ENCODE results near the gene TFF2.

Gene TFF2

DNA sequence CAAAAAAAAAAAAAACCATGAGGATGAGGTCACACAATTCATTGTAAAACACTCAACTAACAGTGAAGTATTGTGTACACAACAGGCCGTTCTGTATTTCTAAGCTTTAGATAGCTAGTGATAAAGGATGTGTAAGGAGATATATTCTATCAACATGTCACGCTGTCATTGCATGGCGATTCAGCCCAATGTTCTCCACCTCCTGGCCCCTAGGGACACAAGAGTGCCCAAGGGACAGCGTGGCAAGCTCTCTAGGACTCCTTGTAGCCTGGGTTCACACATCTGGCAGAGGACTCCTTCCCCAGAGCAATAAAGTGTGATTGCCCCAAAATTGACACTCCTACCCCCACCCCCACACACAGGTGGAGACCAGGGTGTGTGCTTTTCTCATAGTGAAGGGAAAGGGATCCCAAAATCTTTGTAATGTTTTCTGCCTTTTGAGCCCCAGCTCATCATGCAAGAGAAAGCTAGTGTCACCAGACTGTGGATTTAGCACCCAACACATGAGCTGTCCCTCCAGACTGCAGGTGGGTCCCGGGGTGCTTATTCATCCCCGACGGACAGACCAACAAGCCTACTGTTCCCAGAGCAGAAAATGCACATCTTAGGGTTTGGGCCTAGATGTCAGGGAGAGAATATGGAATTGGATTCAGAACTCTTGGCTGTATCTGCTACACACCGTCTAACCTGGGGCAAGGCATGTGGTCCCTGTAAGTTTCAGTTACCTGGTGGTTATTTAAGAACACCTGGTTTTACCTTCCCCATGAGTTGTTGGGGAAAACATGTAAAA lies 33.6 kb upstream of the TFF2 start:
- DNase-seq: no peak

DNA sequence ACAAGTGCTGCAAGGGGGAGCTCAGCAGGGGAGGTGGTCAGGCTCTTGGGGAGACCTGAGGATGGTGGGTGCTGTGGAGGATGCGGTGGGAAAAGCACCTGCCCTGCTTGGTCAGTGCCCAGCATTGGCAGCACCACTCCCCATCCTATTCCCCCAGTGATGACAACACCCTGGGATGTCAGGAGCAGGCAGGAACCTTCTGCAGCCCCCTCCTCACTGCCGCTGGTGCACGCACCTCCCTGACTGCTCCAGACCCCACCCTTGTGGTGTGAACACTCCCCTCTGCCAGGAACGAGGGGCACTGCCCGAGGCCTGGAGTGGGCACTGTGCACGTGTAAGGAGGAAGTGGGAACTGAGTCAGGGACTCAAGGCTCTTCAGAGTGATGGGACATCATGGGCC lies 32.5 kb upstream of the TFF2 start:
- no peak for DNase-seq

DNA sequence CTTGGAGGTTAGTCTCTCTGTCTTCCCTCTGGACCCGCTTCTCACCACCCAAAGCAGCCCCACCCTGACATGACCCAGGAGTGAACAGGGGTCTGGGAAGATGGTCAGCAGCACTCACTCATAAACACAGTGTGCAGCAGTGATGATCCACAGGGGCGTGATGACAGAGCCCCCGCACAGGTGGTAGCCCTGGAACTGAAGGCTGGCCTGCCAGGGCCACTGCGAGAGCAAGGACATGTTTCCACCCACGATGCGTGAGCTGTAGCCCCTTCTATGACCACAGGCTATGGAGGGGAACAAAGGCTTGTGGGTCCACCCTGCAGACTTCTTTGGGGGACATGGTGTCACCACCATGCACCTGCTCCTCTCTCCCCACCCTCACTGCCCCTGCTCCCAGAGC lies 32.1 kb upstream of the TFF2 start:
- DNase-seq: no peak

DNA sequence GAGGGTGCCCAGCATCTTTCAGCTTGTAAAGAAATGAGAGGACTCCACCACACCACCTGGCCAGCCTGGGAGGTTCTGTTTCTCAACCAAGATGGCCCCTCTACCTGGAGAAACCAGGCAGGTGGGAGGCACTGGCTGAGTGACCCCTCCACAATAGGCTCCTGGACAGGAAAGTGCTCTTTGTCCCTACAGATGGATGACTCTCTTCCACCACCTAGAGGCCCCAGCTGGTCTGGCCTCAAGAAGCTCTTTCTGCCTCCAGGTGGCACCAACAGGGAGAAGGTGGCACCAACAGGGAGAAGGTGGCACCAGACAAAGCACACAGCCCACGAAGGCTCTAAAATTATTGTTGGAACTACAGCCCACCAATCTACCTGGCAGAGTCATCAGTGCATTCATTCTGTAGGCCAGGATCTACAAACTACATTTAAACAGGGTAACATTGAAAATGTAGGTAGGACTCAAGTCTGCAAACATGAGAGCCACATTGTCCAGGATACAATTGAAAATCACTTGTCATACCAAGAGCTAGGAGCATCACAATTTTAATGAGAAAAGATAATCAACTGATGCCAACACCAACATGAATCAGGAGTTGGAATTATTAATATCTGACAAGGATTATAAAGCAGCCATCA lies 30.7 kb upstream of the TFF2 start:
- DNase-seq: peak; percentile 45

DNA sequence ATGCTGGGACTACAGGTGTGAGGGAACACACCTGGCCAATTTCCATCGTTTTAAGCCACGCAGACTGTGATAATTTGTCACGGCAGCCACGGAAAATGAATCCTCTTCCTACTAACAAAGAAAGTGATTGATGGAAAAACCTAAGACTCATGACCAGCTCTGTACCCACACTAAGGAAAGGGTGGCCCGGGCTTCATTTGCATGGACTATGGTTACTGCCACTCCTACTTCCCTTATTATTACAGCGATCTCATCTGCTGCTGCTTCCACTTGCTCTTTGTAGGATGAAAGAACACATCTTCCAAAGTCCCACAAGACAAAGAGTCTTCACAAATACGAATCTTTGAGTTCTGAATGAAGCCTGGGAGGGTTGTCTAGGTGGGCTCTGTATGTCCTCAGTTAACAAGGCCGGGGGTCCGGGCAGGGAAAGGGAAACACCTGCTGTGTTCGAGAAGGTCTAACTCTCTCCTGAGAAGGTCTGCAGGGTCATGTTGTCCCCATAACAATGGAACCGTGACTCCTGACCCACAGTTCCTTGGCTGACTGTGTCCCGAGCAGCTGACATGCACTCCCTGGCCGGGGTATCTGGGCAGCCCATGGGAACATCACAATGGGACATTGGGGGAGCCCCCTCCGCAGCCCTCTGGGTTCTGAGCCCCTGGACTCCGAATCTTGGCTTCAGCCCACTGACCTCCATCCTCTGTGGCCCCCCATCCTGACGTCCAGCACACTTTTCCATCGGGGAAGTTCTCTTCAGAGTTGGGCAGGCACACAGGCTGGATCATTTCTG lies 28.8 kb upstream of the TFF2 start:
- DNase-seq: peak; percentile 32

DNA sequence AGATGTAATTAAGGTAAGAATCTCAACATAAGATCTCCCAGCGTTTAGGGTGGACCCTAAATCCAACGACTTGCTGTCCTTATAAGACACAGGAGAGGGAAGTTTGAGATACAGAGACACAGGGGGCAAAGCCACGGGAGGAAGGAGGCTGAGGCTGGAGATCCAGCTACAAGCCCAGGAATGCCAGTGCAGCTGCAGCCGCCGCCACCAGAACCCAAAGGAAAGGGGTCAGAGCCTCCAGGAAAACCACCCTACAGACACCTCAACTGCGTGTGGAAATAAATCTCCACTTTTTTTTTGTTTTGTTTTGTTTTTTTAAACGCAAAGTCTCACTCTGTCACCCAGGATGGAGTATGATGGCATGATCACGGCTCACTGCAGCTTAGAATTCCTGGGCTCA lies 27.6 kb upstream of the TFF2 start:
- DNase-seq: no peak

DNA sequence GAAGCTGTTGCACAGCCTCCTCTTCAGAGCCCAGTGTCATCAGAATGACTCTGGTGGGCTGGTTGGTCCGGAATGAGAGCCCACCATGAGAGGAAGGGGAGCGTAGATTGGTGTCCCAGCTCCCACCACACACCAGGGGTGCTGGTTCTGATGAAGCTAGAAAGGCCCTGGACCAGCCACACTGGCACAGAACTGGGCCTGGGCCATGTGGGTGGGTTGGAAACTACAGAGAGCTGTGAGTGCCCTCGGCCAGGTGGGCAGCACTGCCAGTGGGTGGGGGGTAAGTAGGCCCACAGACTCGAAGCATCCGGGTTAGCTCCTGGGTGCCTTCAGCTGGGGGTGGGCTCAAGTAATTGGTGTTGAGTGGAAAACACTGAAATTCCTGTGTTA lies 27.2 kb upstream of the TFF2 start:
- no peak for DNase-seq

DNA sequence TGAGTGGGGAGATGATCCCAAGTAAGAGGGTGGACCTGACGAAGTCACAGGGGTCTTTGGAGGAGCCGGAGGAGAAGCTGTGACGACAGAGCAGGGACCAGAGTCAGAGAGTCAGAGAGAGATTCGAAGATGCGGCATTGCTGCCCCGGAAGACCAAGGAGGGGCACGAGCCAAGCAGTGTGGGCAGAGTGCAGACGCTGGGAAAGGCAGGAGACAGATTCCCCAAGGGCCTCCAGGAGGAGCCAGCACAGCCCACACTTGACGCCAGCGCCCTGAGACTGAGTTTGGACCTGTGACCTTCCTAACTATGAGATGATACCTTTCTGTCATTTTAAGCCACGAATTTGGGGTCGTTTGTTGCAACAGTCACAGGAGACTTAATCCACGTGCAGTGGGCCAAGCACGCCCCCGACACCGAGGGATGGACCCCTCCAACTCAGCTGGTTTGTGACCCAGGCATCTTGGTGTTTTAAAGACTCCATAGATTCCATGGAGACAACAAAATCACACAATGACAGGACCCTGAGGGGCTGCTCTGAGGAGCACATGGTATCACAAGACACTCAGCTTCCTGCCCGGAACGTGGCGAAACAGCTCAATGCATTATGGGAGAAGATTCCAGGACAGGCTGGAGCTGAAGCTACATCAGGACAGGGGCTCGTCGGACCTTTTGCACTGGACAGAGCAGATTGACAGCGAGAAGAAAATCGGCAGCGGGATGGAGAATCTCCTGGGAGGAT lies 26.6 kb upstream of the TFF2 start:
- no peak for DNase-seq

DNA sequence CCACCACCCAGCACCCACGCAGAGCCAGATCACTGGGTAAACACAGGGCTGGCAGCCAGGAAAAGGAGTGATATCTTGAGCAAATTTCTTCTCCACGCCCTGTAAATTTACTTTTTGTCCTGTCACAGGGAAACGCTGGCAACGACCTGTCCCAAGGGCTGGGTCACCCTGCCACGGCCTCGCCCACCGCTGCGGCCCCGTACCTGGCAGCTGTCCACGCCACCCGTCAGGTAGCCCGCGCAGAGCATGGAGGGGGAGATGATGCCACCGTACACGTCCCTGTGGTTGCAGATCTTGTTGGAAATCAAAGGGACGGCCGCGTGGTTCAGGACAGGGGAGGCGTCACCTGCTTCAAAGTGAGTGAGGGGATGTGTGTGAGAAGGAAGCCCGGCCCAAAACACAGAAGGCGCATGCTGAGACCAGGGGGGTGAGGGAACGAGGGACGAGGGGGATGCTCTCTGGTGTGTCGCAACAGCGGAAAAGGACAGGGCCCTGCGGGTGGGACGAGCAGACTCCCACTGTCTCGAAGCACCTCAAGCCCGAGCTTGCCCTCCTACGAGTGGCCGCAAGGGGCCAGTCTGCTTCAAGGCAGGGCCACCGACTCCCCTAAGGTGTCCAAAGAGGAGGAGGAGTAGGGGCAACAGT lies 25.7 kb upstream of the TFF2 start:
- DNase-seq: no peak

DNA sequence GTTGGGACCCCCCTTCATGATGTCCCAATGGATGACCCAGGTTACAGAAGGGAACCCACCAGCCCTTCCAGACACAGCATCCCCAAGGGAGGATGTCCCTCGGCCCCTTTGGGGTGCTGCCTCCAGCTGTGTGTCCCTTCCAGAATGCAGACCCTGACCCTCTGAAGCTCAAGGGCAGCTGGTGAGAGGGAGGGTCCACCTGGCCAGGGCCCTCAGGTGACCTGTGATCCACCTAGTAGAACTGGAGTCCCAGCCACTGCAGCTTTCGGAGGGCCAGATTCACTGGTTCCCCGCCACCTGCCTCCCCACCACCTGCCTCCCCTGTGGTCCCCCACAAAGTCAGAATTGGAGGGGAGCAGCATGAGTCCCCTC lies 25.2 kb upstream of the TFF2 start:
- no peak for DNase-seq

DNA sequence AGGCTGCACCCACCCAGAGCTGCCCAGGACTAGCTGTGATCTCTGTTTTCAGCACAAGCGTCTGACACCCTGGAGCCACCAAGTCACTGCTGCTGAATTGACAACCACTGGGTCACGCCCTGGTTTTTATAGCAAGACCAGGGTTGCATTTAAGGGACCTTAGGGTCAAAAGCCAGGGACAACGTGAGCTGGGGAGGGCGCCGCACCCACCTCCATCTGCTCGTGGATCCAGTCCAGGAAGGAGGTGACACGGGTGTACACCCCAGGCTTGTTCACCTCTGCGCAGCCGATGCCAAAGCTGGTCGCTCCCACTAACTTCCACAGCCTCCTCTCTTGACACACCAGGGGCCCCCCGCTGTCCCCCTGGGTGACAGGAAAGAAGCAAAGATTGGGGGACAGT lies 24.7 kb upstream of the TFF2 start:
- no peak for DNase-seq

DNA sequence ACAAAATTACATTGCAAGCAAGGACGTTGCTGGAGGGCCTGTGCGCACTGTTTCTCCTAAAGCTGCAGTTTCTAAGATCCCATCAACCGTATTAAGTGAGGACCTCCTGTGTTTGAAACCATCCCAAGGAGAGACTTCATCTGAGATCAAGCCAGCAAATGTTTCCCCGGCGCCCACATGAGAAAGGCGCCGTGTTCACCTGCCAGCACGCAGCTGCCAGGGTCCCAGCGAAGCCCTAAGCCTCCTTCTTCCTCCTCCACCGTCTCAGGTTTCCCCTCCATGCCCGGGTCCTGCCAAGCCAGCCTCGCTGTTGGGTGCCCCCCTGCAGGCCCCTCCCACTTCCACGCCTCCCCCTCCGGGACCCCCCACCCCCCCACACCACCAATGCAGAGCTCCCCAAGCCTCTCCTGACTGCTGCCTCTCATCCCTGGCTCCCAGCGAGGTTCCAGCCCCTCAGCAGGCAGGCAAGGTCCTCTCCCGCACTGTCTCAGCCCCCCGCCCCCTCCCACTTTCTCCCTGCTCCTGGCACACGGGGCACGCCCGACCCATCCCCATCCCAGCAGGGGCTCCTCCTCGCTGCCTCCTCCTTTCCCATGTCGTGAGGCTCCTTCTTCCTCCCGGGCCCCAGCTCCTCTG lies 24.2 kb upstream of the TFF2 start:
- no peak for DNase-seq

DNA sequence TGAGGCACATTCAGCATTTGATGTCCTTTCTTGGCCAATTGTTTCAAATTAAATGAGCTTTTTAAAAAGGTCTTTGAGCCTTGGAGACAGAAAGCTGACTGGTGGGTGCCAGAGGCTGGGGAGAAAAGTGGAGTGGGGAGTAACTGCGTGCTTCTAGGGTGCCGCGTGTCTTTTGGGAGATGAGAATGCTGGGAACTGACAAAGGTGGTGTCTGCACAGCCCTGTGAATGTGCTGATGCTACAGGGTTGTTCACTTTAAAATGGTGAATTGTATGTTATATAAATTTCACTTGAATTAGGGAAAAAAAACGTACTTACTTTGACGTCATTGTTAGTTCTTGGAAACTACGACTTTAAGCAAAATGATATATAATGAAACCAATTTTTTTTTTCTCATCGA lies 23.7 kb upstream of the TFF2 start:
- no peak for DNase-seq

DNA sequence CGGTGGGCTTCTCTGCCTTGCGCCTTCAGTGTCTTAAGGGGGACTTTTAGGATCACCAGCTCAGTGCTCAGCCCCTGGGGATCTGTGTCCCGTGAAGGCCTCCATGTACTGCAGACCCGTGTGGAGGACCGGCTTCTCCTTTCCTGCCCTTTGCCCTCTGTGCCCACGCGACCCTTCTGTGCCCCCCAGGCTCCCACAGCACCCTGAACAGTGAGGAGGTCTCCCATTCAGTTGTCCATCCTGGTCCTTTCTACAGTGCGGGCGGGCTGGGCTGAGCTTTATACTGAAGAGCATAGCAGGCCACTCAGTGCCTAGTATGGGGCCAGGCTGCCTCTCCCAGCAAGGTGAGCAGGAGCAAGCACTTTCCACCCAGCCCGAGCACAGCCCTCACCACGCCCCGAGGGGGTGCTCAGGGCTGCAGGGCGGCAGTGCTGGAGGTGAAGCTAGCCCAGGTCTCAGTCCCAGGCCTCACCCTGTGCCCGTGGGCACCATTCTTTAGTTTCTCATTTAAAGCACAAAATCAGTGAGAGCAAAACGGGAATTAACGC lies 23.2 kb upstream of the TFF2 start:
- no peak for DNase-seq

DNA sequence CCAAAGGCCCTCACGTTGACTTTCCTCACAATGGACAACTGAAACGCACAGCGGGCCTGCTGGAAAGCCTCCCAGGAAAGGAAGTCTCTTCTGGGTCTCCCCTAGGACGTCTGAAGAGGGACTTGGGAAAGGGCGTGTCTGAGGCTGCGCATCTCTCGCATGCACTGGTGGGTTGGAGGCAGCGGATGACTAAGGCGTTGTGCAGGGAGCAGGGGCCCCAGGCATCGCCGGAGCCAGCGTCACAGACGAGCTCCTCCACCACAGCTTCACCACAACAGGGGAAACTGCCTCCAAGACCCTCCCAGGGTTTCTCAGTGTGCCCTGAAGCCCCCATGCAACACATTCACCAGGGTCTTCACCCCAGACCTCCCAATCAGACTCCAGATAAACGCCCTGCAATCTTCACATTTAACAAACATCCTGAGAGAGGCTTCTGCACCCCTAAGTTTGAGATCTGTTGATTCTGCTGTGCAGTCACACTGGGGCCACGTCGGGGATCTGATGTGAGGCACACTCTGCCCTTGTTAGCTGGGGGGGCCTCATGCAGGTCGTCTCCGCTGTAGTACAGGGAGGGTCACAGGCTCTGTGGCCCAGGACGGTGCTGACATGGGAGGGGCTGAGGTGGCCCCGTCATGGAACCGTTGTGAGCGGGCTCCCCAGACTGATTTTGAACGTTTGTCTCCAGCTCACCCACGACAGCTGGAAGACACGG lies 22.6 kb upstream of the TFF2 start:
- no peak for DNase-seq

DNA sequence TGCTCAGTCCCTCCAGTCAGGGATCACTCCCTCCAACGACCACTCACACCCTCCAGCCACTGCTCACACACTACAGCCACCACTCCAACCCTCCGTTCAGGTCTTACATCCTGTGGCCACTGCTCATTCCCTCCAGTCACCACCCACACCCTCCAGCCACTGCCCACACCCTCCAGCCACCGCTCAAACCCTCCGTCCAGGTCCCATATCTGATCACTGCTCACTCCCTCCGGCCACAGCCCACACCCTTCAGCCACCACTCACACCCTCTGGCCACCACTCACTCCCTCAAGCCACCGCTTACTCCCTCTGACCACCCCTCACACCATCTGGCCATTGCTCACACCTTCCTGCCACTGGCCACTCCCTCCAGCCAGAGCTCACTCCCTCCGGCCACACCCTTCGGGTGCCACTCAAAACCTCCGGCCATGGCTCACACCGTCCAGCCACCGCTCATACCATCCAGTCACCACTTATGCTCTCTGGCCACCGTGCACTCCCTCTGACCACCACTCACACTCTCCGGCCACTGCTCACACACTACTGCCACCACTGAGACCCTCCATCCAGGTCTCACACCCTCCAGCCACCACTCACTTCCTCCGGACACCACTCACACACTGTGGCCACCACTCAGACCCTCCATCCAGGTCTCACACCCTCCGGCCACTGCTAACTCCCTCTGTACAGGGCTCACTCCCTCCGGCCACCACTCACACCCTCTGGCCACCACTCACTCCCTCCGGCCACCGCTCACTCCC lies 20.3 kb upstream of the TFF2 start:
- no peak for DNase-seq

DNA sequence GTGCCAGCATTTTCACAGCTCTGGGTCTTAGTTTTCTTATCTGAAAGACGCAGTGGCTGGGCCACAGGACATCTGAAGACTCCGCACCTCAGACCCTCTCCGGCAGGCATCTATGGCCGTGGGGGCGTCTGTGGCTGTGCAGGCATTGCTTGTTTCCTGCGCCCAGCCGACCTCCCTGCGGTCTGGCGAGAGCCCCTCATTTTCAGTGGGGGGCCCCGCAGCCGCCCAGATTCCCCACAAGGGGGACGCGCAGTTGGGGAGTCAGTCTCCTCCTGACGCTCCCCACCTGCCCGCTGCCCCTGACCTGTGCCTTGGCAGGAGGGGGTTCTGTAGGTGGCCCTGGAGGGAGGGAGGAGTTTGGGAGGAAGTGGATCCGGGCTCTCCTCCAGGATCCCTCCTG lies 19.0 kb upstream of the TFF2 start:
- DNase-seq: no peak

DNA sequence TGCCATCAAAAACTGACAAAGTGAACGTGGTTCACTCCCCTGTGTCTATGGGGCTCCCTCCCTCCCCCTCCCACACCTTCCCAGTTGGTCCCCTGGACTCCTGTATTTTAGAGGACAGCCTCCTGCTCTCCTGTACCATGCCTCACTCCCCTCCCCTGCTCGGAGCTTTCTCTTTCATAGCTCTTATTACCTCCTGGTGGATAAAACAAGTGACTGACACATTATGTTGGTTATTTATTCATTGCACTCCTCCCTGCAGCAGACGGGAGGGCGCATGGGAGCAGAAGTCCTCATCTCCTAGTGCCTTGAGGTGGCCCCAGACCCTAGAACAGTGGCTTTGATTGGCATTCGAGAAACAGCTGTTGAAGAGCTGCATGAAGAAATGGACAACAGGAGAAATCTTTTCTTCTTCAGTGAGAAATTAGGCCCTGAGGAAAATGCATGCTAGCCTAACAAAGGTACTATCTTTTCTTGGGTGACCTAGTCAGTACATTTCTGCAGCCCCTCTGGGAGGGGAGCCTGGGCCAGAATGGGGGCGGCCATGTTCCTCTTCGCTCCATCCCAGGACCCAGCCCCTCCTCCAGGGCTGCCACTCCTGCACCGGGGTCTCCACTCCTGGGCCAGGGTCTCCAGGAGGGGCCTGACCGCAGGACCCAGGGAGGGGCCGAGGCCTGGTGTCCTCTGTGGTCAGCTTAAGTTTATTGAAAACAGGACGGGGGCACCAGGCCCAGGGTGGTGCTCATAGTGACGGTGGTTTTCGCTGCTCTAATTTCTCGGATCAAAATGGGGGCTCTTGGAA lies 16.8 kb upstream of the TFF2 start:
- DNase-seq: no peak

DNA sequence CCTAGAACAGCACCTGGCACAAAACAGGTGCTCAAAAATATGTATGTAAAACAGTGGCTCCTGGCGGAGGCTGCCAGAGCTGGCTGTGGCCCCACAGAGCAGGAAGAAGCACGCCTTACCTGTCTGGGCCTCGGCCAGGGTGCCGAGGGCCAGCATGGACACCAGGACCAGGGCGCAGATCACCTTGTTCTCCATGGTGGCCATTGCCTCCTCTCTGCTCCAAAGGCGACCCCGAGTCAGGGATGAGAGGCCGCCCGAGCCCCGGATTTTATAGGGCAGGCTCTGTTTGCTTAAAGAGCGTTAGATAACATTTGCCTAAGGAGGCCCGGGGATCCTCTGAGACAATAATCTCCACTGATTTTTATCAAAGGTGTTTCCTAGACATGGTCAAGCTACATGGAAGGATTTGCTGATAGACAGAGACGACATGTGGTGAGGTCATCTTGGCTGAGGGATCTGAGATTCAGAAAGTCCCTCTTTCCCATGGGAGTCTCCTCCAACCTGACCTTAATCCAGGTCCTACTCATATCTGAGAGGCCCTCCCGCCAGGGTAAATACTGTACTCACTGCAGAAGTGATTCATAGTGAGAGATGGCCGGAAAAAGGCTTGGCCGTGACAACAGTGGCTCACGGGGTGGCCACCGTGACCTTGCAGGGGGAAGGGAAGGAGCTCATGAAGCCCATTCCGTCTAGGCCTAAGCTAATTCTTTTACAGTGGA lies 15.7 kb upstream of the TFF2 start, which contains the start of gene TFF1:
TSS of gene TFF1 (minus strand) at position 244 of the 719 bp plus-strand sequence. CDS start at position 204, 40 bp downstream.
- no peak for DNase-seq
